Psoas muscle (tissue), 8 donors: ENCODE results near the gene MRGPRX3. TPM values are rescaled to one million over a fixed set of nuclear protein-coding genes. Genes with fewer than 3 reads are reported as not detected.
A peak's percentile ranks its signal among the peaks of the same experiment; 100 is the strongest.

Experiments
- ATAC-seq, 4 donors: fragments of 200-7000 bp; cut with Tn5 transposase; one replicate each; pipeline ENCODE4 v1.9.1; 2020; ENCODE audit warnings: moderate library complexity in 3 of 4, mild to moderate bottlenecking in 2 of 4
- DNase-seq, 2 donors: peaks; one replicate each; pipeline ENCODE4 v3.0.0-alpha.2; 2020
- H3K27ac ChIP-seq: fragments of 200-600 bp; one replicate; pipeline ENCODE4 v1.8.0; 2022
- H3K27me3 ChIP-seq, 3 donors: fragments of 200-600 bp in 1 of 3; one replicate each; pipeline versions ENCODE4 v1.6.1 to v1.8.0; 2013 to 2022; ENCODE audit warnings: low read length in 2 of 3, mild to moderate bottlenecking in 2 of 3, moderate library complexity in 1 of 3; ENCODE audit not compliant: insufficient read depth in 3 of 3
- H3K36me3 ChIP-seq, 2 donors: fragments of 200-600 bp in 1 of 2; one replicate each; pipeline versions ENCODE4 v1.6.1 to v1.8.0; 2013 to 2022; ENCODE audit warnings: low read depth in 1 of 2, mild to moderate bottlenecking in 1 of 2, moderate library complexity in 1 of 2; ENCODE audit not compliant: insufficient read depth in 1 of 2
- H3K4me1 ChIP-seq: fragments of 200-600 bp; one replicate; pipeline ENCODE4 v1.8.0; 2022
- H3K4me3 ChIP-seq: fragments of 200-600 bp; one replicate; pipeline ENCODE4 v1.8.0; 2022; ENCODE audit warnings: mild to moderate bottlenecking
- H3K9me3 ChIP-seq: fragments of 200-600 bp; one replicate; pipeline ENCODE4 v1.8.0; 2022
- CTCF ChIP-seq: fragments of 200-600 bp; IDR thresholded peaks from one replicate; pipeline ENCODE4 v1.8.0; 2022; ENCODE audit warnings: antibody characterized with exemption
- WGBS, 3 donors: extraction: QIAGEN DNeasy Blood & Tissue Kit; methylation state at CpG; one replicate each; pipeline versions ENCODE4 v1.1.6 to v1.1.7; 2013; 5-methylcytosine and 5-hydroxymethylcytosine counted together
- intact Hi-C, 2 donors: fragments of 100-400 bp; cut with DNase I; formaldehyde crosslinking; loops; one replicate each; pipeline versions ENCODE4 v1.11.0 to v1.14.2; 2022
- polyA plus RNA-seq, 3 donors: library from polyadenylated mRNA; stranded (reverse); fragments of 200-250 nt; gene quantifications; one replicate each; pipeline ENCODE4 v1.2.3, GENCODE V29; 2013
- total RNA-seq, 4 donors: library from RNA; stranded (reverse); fragmentation: NEBNext Ultra II Directional in 2 of 4; extraction: Animal tissue kit (Norgen Biotek cat#: 25700) in 2 of 4; gene quantifications; one replicate each; pipeline versions ENCODE4 v1.2.1 to v1.2.4, GENCODE V29; 2021 to 2023
- donor health status: healthy with polysubstance abuse.
- donor health status: DM: no; HTN: no; CAD: no; lungs with moderate emphysema.
- donor health status: Bipolar disorder and iron deficiency.
- donor health status: healthy.
- donor health status: DM: yes; HTN: yes; CAD: no.
- donor health status: DM: no; HTN: no; CAD: no.
- donor health status: DM: no; HTN: no; CAD: no.
- donor health status: DM: yes; HTN: yes; CAD: no.

The MRGPRX3 gene
- total and polyA plus RNA-seq, 7 donors = not detected

- Histone ChIP-seq H3K4me1 (no peaks in the 10 kb centered on the region), H3K9me3 (no peaks in the 10 kb centered on the region), H3K36me3 (no peaks in the 10 kb centered on the region), H3K4me3 (no peak overlapping the region), H3K27me3 (peaks cover 0 to 7% (median 2%) of the 10 kb centered on the region in 3 donors), H3K27ac (no peak overlapping the region)
- no peak for TF ChIP-seq CTCF
- DNase-seq = no peak
- no peak for ATAC-seq
- intact Hi-C loops = no loop called here
- WGBS, 3 donors = 50 to 59% (median 51%) methylated on average over 3 of the region's 3 CpGs
Measured at GRCh38 chr11:18145837-18146236, 13.5 kb downstream of the MRGPRX3 start.

- WGBS, 3 donors = 83 to 84% (median 84%) methylated on average over 3 of the region's 3 CpGs
- no peaks in the 10 kb centered on the region for H3K27me3 ChIP-seq
- no peak for TF ChIP-seq CTCF
- no peaks in the 10 kb centered on the region for H3K9me3 ChIP-seq
- DNase-seq (no peak), ATAC-seq (no peak)
- H3K4me1 ChIP-seq = no peaks in the 10 kb centered on the region
- no peak overlapping the region for H3K27ac ChIP-seq
- no peaks in the 10 kb centered on the region for H3K36me3 ChIP-seq
- intact Hi-C loops = no loop called here
- no peak overlapping the region for H3K4me3 ChIP-seq
Measured at GRCh38 chr11:18151581-18151980, 19.2 kb downstream of the MRGPRX3 start.

GRCh38 chr11:18168372-18168771 is 36.0 kb downstream of the MRGPRX3 start:
- intact Hi-C loops = no loop called here
- H3K36me3 ChIP-seq = no peaks in the 10 kb centered on the region
- DNase-seq (no peak), ATAC-seq (no peak)
- no peak for TF ChIP-seq CTCF
- peaks cover 0 to 6% (median 1%) of the 10 kb centered on the region in 3 donors for H3K27me3 ChIP-seq
- no peak overlapping the region for H3K4me3 ChIP-seq
- H3K27ac ChIP-seq = no peak overlapping the region
- peaks cover 5% of the 10 kb centered on the region for H3K9me3 ChIP-seq
- no peaks in the 10 kb centered on the region for H3K4me1 ChIP-seq
- WGBS, 3 donors = 34 to 44% (median 41%) methylated on average over 1 of the region's 1 CpG

- Histone ChIP-seq H3K27me3 (peaks cover 0 to 6% (median 3%) of the 10 kb centered on the region in 3 donors), H3K36me3 (no peaks in the 10 kb centered on the region), H3K9me3 (peaks cover 4% of the 10 kb centered on the region), H3K4me1 (no peaks in the 10 kb centered on the region), H3K4me3 (no peak overlapping the region), H3K27ac (no peak overlapping the region)
- 60 to 70% (median 67%) methylated on average over 4 of the region's 4 CpGs for WGBS, 3 donors
- DNase-seq = no peak
- intact Hi-C loops = no loop called here
- ATAC-seq = no peak
- peak; percentile 11 for TF ChIP-seq CTCF
Measured at GRCh38 chr11:18171377-18172000, 39.1 kb downstream of the MRGPRX3 start.

- ATAC-seq (no peak), DNase-seq (no peak)
- Histone ChIP-seq H3K9me3 (no peaks in the 10 kb centered on the region), H3K36me3 (no peaks in the 10 kb centered on the region), H3K27me3 (peaks cover 0 to 6% (median 3%) of the 10 kb centered on the region in 3 donors), H3K4me3 (no peak within 1 kb of the TSS), H3K27ac (no peak within 1 kb of the TSS), H3K4me1 (no peaks in the 10 kb centered on the region)
- no peak for TF ChIP-seq CTCF
- WGBS, 3 donors = 69 to 80% (median 76%) methylated on average over 3 of the region's 3 CpGs
- intact Hi-C loops = no loop called here
Measured at GRCh38 chr11:18172666-18173065, 40.3 kb downstream of the MRGPRX3 start, which contains the start of gene MRGPRX4. MRGPRX4 (plus strand) TSS chr11:18172837; CDS start chr11:18173257, 420 bp downstream.
